Activated CD4-positive, alpha-beta T cell treated with anti-CD3 and anti-CD28 coated beads for 48 hours (primary cell): ENCODE measurements around the gene BACE2.

Experiments
- DNase-seq: peaks from one replicate; pipeline ENCODE4 v3.0.0-alpha.2; 2020

BACE2 gene

DNA sequence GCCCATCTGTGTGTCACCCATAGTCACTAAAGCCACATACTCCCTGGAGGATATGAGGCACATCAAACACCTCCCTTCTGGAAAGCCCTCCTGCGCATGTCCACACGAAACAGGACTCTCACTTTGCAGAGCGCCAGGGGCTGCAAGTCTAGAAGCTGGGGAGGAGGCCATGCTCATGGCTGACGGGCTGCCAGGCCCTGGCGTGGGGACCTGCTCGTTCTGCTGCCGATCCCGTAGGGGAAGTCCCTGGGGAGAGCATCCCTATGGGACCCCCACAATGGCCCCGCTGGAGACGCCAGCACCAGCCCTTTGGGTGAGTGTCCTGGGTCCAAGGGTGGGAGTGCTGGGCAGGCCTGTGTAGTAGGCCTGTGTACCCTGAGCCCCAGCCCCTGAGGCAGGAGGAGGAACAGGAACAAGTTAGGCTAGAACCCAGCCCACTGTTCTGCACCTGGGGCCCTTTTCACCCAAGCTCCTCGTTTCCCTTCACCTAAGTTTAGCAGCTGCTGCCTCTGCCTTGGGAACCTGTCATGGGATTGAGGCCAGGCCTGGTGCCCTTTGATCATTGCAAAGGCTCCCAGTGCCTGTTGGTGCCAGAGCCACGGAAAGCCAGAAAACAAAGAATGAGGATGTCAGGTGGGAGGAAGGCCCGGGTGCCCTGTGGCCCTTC lies 158.6 kb downstream of the BACE2 start:
- DNase-seq = no peak

DNA sequence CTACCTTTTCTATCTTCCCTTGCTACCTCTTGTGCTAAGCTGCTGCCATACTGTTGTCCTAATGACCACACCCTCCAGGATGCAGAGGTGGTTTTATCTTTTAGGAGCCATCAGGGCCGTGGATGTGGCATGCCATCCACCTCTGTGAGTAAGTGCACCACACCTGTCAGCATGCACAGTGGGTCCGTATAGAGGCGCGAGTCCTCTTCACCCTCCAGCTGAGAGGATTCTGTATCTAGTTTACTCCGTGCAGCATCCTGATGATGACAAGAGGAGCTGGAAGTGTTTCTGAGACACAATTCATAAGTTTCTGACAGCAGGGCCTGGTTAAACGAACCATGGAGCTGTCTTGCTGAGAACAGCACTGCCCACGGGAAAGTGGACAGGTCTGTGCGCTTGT lies 159.8 kb downstream of the BACE2 start:
- DNase-seq = no peak

DNA sequence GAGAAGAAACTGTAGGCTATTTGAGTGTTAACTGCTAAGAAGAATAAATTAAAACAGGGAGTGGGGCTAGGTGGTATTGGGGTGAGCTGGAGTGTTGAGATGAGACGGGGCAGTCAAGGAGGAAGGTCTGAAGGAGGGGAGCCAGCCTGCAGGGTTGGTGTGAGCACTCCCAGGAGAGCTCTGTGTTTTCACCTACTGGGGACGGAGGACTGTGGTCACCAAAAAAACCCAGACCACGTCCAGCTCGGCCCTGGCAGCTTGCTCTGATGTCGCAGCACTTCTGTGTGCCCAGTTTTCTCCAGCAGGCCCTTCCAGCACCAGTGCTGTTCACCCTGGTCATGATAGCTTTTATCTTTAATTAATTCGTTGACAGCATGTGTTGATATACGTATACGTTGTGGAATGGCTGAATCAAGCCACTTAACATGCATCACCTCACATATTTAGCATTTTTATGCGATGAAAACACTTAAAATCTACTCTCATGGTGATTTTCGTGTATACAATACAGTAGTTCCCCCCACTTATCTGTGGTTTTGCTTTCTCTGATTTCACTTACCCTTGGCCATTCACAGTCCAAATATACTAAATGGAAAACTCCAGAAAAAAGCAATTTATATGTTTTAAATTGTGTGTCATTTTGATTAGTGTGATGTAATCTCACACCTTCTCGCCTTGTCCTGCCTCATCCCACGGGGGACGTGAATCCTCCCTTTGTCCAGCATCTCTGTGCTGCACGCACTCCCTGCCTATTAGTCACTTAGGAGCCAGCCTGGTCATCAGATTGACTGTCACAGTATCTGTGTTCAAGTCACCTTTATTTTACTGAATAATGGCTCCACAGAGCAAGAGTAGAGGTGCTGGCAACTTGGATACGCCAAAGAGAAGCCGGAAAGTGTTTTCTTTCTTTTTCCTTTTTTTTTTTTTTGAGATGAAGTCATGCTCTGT lies 161.0 kb downstream of the BACE2 start:
- no peak for DNase-seq
